ENCODE data around the gene C17orf67. TPM values are rescaled to one million over a fixed set of nuclear protein-coding genes. Genes with fewer than 3 reads are reported as not detected.

C17orf67 gene
- total RNA-seq, 5 donors from 2014 or later (not counting 1 experiment from before 2014, with no cell fraction given), result 4.8 to 9.6 (median 8.4) TPM

DNA sequence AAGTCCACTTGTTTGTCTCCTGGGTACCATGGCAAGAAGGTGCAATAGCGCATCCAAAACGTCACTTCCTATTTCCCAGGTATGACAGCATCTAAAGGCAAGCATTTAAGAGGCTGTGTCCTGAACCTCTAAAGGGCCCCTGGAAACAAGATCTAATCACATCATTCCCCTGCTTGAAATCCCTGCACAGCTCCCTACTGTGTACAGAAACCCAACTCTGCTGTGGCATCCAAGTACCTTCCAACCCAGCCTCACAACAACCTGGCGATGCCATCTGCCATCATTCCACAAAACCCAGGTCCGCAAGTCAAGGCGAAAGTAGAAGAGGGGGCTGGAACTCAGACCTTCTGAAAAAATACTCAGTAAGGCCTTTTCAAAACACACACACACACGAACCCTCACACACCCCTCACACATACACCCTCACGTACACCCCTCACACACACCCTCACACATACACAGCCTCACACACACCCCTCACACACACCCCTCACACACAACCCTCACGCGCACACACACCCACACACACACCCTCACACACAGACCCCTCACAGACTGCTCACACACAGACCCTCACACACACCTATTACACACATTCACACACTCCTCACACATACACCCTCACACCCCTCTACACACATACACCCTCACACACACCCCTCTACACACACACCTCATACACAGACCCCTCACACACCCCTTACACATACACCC is 24.5 kb downstream of the C17orf67 start:
- POLR2A ChIA-PET, result no interaction called here
- Mint-ChIP-seq H3K27ac (no peak overlapping the region), H3K4me1 (peaks cover 0 to 5% (median 0%) of the 10 kb centered on the region in 3 donors), H3K36me3 (peaks cover 21% of the 10 kb centered on the region), H3K4me3 (no peak overlapping the region), H3K27me3 (no peaks in the 10 kb centered on the region), H3K9me3 (no peaks in the 10 kb centered on the region)
- Histone ChIP-seq H3K27ac (ENCODE audit: low read length) (no peak overlapping the region), H3K4me3 (ENCODE audit: control insufficient read depth in 1 of 2, extremely low read depth in 1 of 2, low read length in 1 of 2) (no peak overlapping the region), H3K9me3 (no peaks in the 10 kb centered on the region), H3K27me3 (replicated peaks in 1 of 2; ENCODE audit: control insufficient read depth in 2 of 2, extremely low read depth in 1 of 2, insufficient read depth in 2 of 2, low read length in 1 of 2) (peaks cover 0 to 7% of the 10 kb centered on the region in 2 experiments), H3K36me3 (ENCODE audit: control insufficient read depth in 2 of 2, extremely low read depth in 1 of 2, insufficient read depth in 1 of 2, low read length in 1 of 2) (peaks cover 0 to 3% of the 10 kb centered on the region in 2 donors), H3K4me1 (ENCODE audit: control insufficient read depth in 1 of 2, extremely low read depth in 1 of 2, insufficient read depth in 2 of 2, low read length in 2 of 2) (no peaks in the 10 kb centered on the region)
- no peak for ATAC-seq (replicated peaks in 1 of 4)
- WGBS (ENCODE audit: insufficient coverage), result 88% methylated on average over 9 of the region's 9 CpGs
- CTCF ChIA-PET, result no interaction called here
- DNase-seq, result no peak

DNA sequence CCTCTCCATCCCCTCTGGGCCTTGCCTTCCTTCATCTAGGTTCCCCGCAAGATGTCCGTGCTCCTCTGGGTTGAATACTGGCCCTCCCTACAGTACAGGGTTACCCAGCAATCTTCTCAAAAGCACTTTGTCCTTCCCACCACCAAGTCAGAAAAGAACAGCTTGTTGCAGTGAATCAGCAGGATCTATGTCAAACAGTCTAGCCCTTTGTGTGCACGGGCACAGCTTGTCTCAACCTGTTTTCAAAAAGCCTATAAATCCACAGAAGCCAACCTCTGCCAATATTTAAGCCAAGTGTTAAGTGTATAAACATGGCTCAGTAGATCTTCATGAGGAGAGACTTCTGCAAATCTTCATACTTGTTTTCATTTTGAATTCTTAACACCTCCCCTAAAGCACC is 25.2 kb downstream of the C17orf67 start:
- Histone ChIP-seq H3K4me1 (ENCODE audit: control insufficient read depth in 1 of 2, extremely low read depth in 1 of 2, insufficient read depth in 2 of 2, low read length in 2 of 2) (no peaks in the 10 kb centered on the region), H3K27ac (ENCODE audit: low read length) (no peak overlapping the region), H3K27me3 (replicated peaks in 1 of 2; ENCODE audit: control insufficient read depth in 2 of 2, extremely low read depth in 1 of 2, insufficient read depth in 2 of 2, low read length in 1 of 2) (peaks cover 0 to 3% of the 10 kb centered on the region in 2 experiments), H3K4me3 (ENCODE audit: control insufficient read depth in 1 of 2, extremely low read depth in 1 of 2, low read length in 1 of 2) (no peak overlapping the region), H3K36me3 (ENCODE audit: control insufficient read depth in 2 of 2, extremely low read depth in 1 of 2, insufficient read depth in 1 of 2, low read length in 1 of 2) (peaks cover 0 to 3% of the 10 kb centered on the region in 2 donors), H3K9me3 (no peaks in the 10 kb centered on the region)
- DNase-seq, result no peak
- Mint-ChIP-seq H3K27ac (no peak overlapping the region), H3K4me3 (no peak overlapping the region), H3K27me3 (no peaks in the 10 kb centered on the region), H3K36me3 (peaks cover 18% of the 10 kb centered on the region), H3K4me1 (peaks cover 0 to 5% (median 0%) of the 10 kb centered on the region in 3 donors), H3K9me3 (no peaks in the 10 kb centered on the region)
- ChIA-PET POLR2A (no interaction called here), CTCF (no interaction called here)
- ATAC-seq (replicated peaks in 1 of 4), result no peak
- 91% methylated on average over 2 of the region's 3 CpGs for WGBS (ENCODE audit: insufficient coverage)

DNA sequence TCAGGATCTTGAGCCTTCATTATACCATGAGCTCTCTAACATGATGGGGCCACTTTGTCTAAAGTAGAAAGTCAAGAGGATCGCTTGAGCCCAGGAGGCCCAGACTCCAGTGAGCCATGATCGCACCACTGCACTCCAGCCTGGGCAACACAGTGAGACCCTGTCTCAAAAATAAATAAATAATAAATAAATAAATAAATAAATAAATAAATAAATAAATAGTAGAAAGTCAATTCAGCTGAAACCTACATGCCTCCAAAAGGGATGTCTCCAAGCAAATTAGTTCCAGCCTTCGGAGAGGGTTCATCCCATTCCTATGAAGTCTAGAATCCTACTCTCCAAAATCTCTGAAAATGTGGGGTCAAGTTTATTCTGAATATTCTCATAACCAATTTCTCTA is 26.0 kb downstream of the C17orf67 start:
- no peak overlapping the region for H3K4me3 Mint-ChIP-seq

DNA sequence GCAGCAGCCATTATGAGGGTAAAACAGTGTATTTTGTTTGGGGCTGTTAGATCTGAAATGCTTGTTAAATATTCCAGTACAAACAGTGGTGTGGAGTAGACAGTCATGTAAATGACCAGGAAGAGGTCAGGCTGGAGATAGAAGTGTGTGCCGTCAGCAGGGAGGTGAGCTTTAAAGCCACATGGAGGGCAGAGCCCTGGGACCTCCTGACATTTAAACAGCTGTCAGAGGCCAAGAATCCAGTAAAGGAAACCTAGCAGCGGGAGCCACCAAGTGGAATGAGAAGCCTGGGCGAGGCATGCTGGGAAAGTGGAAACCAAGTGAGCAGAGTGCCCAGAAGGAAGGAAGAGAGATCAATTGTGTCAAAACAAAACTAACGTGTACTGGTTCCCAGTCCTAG is 26.8 kb downstream of the C17orf67 start:
- Histone ChIP-seq H3K27ac (ENCODE audit: low read length) (no peak overlapping the region), H3K27me3 (replicated peaks in 1 of 2; ENCODE audit: control insufficient read depth in 2 of 2, extremely low read depth in 1 of 2, insufficient read depth in 2 of 2, low read length in 1 of 2) (no peaks in the 10 kb centered on the region), H3K9me3 (no peaks in the 10 kb centered on the region), H3K4me1 (ENCODE audit: control insufficient read depth in 1 of 2, extremely low read depth in 1 of 2, insufficient read depth in 2 of 2, low read length in 2 of 2) (no peaks in the 10 kb centered on the region), H3K36me3 (ENCODE audit: control insufficient read depth in 2 of 2, extremely low read depth in 1 of 2, insufficient read depth in 1 of 2, low read length in 1 of 2) (peaks cover 0 to 3% of the 10 kb centered on the region in 2 donors), H3K4me3 (ENCODE audit: control insufficient read depth in 1 of 2, extremely low read depth in 1 of 2, low read length in 1 of 2) (no peak overlapping the region)
- ATAC-seq (replicated peaks in 1 of 4) (no peak), DNase-seq (no peak)
- 94% methylated on average over 4 of the region's 4 CpGs for WGBS (ENCODE audit: insufficient coverage)
- Mint-ChIP-seq H3K27me3 (no peaks in the 10 kb centered on the region), H3K4me3 (no peak overlapping the region), H3K4me1 (no peaks in the 10 kb centered on the region), H3K36me3 (peaks cover 19% of the 10 kb centered on the region), H3K9me3 (no peaks in the 10 kb centered on the region), H3K27ac (no peak overlapping the region)
- CTCF ChIA-PET, result no interaction called here
- POLR2A ChIA-PET, result no interaction called here

More for the DNA sequence above, 26.0 kb downstream of the C17orf67 start:
- DNase-seq, result no peak
- WGBS (ENCODE audit: insufficient coverage), result no CpG with 5 or more reads among the region's 3 CpGs
- H3K36me3 Mint-ChIP-seq, result peaks cover 22% of the 10 kb centered on the region
- no peak for ATAC-seq (replicated peaks in 1 of 4)
- Histone ChIP-seq H3K9me3 (no peaks in the 10 kb centered on the region), H3K27ac (ENCODE audit: low read length) (no peak overlapping the region), H3K27me3 (replicated peaks in 1 of 2; ENCODE audit: control insufficient read depth in 2 of 2, extremely low read depth in 1 of 2, insufficient read depth in 2 of 2, low read length in 1 of 2) (no peaks in the 10 kb centered on the region), H3K4me3 (ENCODE audit: control insufficient read depth in 1 of 2, extremely low read depth in 1 of 2, low read length in 1 of 2) (no peak overlapping the region), H3K36me3 (ENCODE audit: control insufficient read depth in 2 of 2, extremely low read depth in 1 of 2, insufficient read depth in 1 of 2, low read length in 1 of 2) (peaks cover 0 to 3% of the 10 kb centered on the region in 2 donors), H3K4me1 (ENCODE audit: control insufficient read depth in 1 of 2, extremely low read depth in 1 of 2, insufficient read depth in 2 of 2, low read length in 2 of 2) (no peaks in the 10 kb centered on the region)
- no peak overlapping the region for H3K27ac Mint-ChIP-seq
- ChIA-PET POLR2A (no interaction called here), CTCF (no interaction called here)
- H3K4me1 Mint-ChIP-seq, result no peaks in the 10 kb centered on the region
- H3K9me3 Mint-ChIP-seq, result no peaks in the 10 kb centered on the region
- no peaks in the 10 kb centered on the region for H3K27me3 Mint-ChIP-seq

DNA sequence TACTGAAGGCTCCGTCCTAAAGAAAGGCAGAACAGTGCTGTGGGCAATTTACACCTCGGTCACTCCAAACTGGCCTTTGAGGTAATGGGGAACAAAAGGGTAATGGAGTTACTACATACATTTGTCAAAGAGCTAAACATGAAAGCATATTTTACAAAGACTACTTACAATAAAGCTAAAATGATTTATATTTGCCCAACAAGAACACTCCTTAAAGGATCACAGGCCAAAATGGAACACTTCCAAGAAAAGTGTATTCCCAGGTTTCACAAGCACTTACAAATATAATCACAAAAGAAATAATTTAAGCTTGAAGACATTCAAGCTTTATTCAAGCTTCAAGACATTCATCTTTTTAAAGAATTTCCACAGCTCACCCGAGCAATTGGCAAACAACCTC is 29.3 kb downstream of the C17orf67 start:
- POLR2A ChIA-PET, result interaction anchor here in 1 of 2 donors (0.6 kb wide), 1 partner anchor 150 kb away, joined by 3 read pairs; no protein-coding TSS in a partner anchor
- H3K9me3 Mint-ChIP-seq, result no peaks in the 10 kb centered on the region
- no CpG with 5 or more reads among the region's 3 CpGs for WGBS (ENCODE audit: insufficient coverage)
- H3K27ac ChIP-seq (ENCODE audit: low read length), result no peak overlapping the region
- no peaks in the 10 kb centered on the region for H3K27me3 ChIP-seq (replicated peaks in 1 of 2; ENCODE audit: control insufficient read depth in 2 of 2, extremely low read depth in 1 of 2, insufficient read depth in 2 of 2, low read length in 1 of 2)
- CTCF ChIA-PET, result interaction anchor here in 1 of 2 donors (0.9 kb wide), 1 partner anchor 14 kb away, joined by 3 read pairs; no protein-coding TSS in a partner anchor
- H3K4me1 Mint-ChIP-seq, result no peaks in the 10 kb centered on the region
- H3K36me3 Mint-ChIP-seq, result peaks cover 16% of the 10 kb centered on the region
- DNase-seq (no peak), ATAC-seq (replicated peaks in 1 of 4) (no peak)
- H3K9me3 ChIP-seq, result no peaks in the 10 kb centered on the region
- H3K27ac Mint-ChIP-seq, result no peak overlapping the region
- no peak overlapping the region for H3K4me3 Mint-ChIP-seq
- no peaks in the 10 kb centered on the region for H3K27me3 Mint-ChIP-seq
- no peaks in the 10 kb centered on the region for H3K4me1 ChIP-seq (ENCODE audit: control insufficient read depth in 1 of 2, extremely low read depth in 1 of 2, insufficient read depth in 2 of 2, low read length in 2 of 2)
- no peak overlapping the region for H3K4me3 ChIP-seq (ENCODE audit: control insufficient read depth in 1 of 2, extremely low read depth in 1 of 2, low read length in 1 of 2)
- H3K36me3 ChIP-seq (ENCODE audit: control insufficient read depth in 2 of 2, extremely low read depth in 1 of 2, insufficient read depth in 1 of 2, low read length in 1 of 2), result no peaks in the 10 kb centered on the region

DNA sequence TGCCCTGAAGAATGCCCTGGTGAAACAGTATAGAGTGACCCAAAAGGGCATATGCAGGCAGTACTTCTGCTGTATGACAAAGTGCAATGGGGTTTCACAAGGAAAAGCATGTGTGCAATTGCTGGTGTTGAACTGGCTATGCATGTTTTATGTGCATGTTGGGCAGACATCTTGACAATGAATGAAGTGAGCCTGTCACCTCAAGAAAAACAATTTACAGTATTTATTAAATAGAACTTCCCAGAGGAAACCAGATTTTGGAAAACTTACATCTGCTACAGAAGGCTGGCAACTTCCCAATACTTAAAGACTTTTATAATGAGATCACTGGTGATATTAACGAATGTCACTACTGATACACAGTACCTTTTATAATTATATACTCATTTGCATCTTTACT is 30.6 kb downstream of the C17orf67 start:
- no peaks in the 10 kb centered on the region for H3K36me3 ChIP-seq (ENCODE audit: control insufficient read depth in 2 of 2, extremely low read depth in 1 of 2, insufficient read depth in 1 of 2, low read length in 1 of 2)
- no peak overlapping the region for H3K4me3 Mint-ChIP-seq
- H3K4me3 ChIP-seq (ENCODE audit: control insufficient read depth in 1 of 2, extremely low read depth in 1 of 2, low read length in 1 of 2), result no peak overlapping the region
- no peaks in the 10 kb centered on the region for H3K27me3 Mint-ChIP-seq
- WGBS (ENCODE audit: insufficient coverage), result no CpG with 5 or more reads among the region's 1 CpG
- DNase-seq (no peak), ATAC-seq (replicated peaks in 1 of 4) (no peak)
- no peaks in the 10 kb centered on the region for H3K4me1 ChIP-seq (ENCODE audit: control insufficient read depth in 1 of 2, extremely low read depth in 1 of 2, insufficient read depth in 2 of 2, low read length in 2 of 2)
- H3K9me3 ChIP-seq, result no peaks in the 10 kb centered on the region
- no peak overlapping the region for H3K27ac ChIP-seq (ENCODE audit: low read length)
- no peaks in the 10 kb centered on the region for H3K27me3 ChIP-seq (replicated peaks in 1 of 2; ENCODE audit: control insufficient read depth in 2 of 2, extremely low read depth in 1 of 2, insufficient read depth in 2 of 2, low read length in 1 of 2)
- H3K4me1 Mint-ChIP-seq, result no peaks in the 10 kb centered on the region
- no peaks in the 10 kb centered on the region for H3K9me3 Mint-ChIP-seq
- ChIA-PET CTCF (no interaction called here), POLR2A (no interaction called here)
- peaks cover 16% of the 10 kb centered on the region for H3K36me3 Mint-ChIP-seq
- no peak overlapping the region for H3K27ac Mint-ChIP-seq
